Kidney epithelial cell (primary cell): ENCODE measurements around the gene MXRA7. TPM values are rescaled to one million over a fixed set of nuclear protein-coding genes. Genes with fewer than 3 reads are reported as not detected.

ENCODE experiments used
- DNase-seq: peaks from one replicate; pipeline ENCODE4 v3.0.0-alpha.2; 2010; ENCODE audit warnings: low read depth
- H3K27me3 ChIP-seq: 2 replicates; pipeline ENCODE4 v1.6.0; 2011; ENCODE audit warnings: low read length; ENCODE audit not compliant: control insufficient read depth, insufficient read depth
- H3K36me3 ChIP-seq: 2 replicates; pipeline ENCODE4 v1.5.1; 2011; ENCODE audit warnings: low read length; ENCODE audit not compliant: control insufficient read depth, insufficient read depth
- H3K4me3 ChIP-seq: 2 replicates; pipeline ENCODE4 v1.5.1; 2011; ENCODE audit warnings: low read depth, mild to moderate bottlenecking, control low read depth, low read length
- total RNA-seq: library from RNA; depleted of rRNA; stranded (reverse); fragments of >200 nt; gene quantifications from 2 replicates; pipeline ENCODE4 v1.2.3, GENCODE V29; 2015
- TF ChIP-seq, protein P1 (sequence below): IDR thresholded peaks from 2 replicates; pipeline ENCODE4 v1.5.1; 2011; ENCODE audit warnings: mild to moderate bottlenecking, moderate library complexity, low read length, control low read depth, inconsistent platforms; ENCODE audit not compliant: insufficient read depth, poor library complexity, severe bottlenecking

Gene MXRA7
- total RNA-seq, 1 donor from 2014 or later = 110 TPM

DNA sequence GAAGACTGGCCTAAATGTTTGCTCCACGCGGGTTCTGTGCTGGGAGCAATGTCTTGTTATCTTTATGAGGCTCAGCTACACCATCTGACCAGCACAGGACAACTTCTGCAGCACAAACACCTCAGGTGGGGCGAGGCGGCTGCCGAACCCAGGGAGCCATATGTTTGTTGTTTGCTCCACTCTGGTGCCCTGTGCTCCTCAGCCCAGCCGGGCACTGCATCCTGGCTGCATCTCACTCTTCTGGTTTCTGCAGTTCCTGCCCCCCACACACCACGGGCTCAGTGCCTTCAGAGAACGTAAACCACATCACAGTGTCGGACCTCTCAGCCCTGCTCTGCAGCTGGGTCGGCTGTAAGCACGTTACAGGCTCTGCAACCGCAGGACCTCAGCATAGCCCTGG, 32.4 kb downstream of the MXRA7 start:
- Histone ChIP-seq H3K36me3 (no peaks in the 10 kb centered on the region), H3K4me3 (no peak overlapping the region), H3K27me3 (no peaks in the 10 kb centered on the region)
- no peak for DNase-seq
- TF ChIP-seq, protein P1, sequence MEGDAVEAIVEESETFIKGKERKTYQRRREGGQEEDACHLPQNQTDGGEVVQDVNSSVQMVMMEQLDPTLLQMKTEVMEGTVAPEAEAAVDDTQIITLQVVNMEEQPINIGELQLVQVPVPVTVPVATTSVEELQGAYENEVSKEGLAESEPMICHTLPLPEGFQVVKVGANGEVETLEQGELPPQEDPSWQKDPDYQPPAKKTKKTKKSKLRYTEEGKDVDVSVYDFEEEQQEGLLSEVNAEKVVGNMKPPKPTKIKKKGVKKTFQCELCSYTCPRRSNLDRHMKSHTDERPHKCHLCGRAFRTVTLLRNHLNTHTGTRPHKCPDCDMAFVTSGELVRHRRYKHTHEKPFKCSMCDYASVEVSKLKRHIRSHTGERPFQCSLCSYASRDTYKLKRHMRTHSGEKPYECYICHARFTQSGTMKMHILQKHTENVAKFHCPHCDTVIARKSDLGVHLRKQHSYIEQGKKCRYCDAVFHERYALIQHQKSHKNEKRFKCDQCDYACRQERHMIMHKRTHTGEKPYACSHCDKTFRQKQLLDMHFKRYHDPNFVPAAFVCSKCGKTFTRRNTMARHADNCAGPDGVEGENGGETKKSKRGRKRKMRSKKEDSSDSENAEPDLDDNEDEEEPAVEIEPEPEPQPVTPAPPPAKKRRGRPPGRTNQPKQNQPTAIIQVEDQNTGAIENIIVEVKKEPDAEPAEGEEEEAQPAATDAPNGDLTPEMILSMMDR = no peak

- TF ChIP-seq, protein P1 = no peak
- no peak for DNase-seq
- Histone ChIP-seq H3K36me3 (no peaks in the 10 kb centered on the region), H3K27me3 (no peaks in the 10 kb centered on the region), H3K4me3 (no peak overlapping the region)
These were observed 33.4 kb downstream of the MXRA7 start for GRCh38 chr17:76677406-76677805.

DNA sequence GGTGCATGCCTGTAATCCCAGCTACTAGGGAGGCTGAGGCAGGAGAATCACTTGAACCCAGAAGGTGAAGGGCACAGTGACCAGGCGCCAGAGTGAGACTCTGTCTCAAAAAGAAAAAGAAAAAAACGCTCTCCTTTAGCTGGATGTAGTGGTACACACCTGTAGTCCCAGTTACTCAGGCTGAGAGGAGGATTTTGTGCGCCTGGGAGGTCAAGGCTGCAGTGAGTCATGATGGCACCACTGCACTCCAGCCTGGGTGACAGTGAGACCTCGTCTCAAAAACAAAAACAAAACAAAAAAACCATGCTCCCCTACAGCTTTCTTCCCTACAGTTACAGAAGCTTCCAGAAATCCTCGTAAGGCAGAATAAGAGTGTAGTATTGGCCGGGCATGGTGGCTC, 34.1 kb downstream of the MXRA7 start:
- no peak for DNase-seq
- Histone ChIP-seq H3K4me3 (no peak overlapping the region), H3K36me3 (no peaks in the 10 kb centered on the region), H3K27me3 (no peaks in the 10 kb centered on the region)
- TF ChIP-seq, protein P1 = no peak

- no peak overlapping the region for H3K4me3 ChIP-seq
- H3K27me3 ChIP-seq = no peaks in the 10 kb centered on the region
- TF ChIP-seq, protein P1 = no peak
- no peaks in the 10 kb centered on the region for H3K36me3 ChIP-seq
- no peak for DNase-seq
These were observed 35.1 kb downstream of the MXRA7 start for GRCh38 chr17:76675648-76676047.

DNA sequence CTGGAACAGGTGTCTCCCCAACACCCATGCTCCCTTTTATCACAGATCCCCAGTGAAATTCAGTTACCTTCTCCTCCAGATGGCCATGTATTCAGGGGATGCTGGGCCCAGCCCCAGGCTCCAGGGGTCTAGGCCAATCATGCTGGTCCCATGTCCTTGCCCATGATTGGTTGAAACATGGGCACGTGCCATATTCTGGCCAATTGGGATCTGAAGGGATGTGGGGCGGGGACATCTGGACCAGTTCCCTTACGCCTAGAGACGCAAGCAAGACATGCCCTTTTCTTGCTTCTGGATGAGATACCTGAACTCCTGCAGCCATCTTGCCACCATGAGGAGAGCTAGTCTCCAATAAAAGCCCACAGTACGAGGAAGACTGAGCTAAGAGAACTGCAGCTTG, 36.2 kb downstream of the MXRA7 start:
- Histone ChIP-seq H3K27me3 (no peaks in the 10 kb centered on the region), H3K36me3 (no peaks in the 10 kb centered on the region), H3K4me3 (no peak overlapping the region)
- no peak for DNase-seq
- TF ChIP-seq, protein P1 = no peak

DNA sequence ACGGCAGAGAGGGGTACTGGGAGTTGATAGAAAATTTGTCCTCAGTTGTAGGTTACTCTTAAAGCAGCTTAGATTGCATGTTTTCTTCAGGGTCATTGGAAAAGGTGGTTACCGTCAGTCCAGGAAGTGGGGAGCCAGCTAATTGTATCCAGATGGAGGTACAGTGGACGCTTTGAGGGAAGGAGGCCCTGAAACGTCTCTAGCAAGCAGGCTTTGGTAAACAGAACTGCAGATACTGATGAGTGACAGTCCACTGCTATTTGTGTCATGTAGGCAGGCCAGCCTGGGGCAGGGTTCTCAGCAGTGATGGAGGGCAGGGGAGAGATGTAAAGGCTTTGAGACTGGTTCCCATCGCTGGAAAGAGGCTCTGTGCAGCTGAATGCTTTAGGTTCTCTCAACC, 37.0 kb downstream of the MXRA7 start:
- TF ChIP-seq, protein P1 = no peak
- H3K36me3 ChIP-seq = no peaks in the 10 kb centered on the region
- no peak for DNase-seq
- H3K4me3 ChIP-seq = no peak overlapping the region
- H3K27me3 ChIP-seq = no peaks in the 10 kb centered on the region
